Epithelial cell of prostate (primary cell): ENCODE results near the gene TMEM219.
"Not testable (repeated sequence)": the region's sequence is repeated elsewhere in the genome, so short reads cannot be mapped to it uniquely, and the experiment has no call there.

ENCODE experiments used
- DNase-seq: peaks from one replicate; pipeline ENCODE4 v3.0.0-alpha.2; 2011; ENCODE audit warnings: low read depth, low spot score
- H3K27ac ChIP-seq: fragments of 450-650 bp; 2 replicates; pipeline ENCODE4 v1.5.1; 2017; ENCODE audit warnings: mild to moderate bottlenecking

The TMEM219 gene

GRCh38 chr16:29961479-29962343 lies at the start of gene TMEM219:
TSS of gene TMEM219 (plus strand) at chr16:29962079. CDS start at chr16:29963144, 1,065 bp downstream.
- no peak for DNase-seq
- peak within 1 kb of the TSS; percentile 67 for H3K27ac ChIP-seq

DNA sequence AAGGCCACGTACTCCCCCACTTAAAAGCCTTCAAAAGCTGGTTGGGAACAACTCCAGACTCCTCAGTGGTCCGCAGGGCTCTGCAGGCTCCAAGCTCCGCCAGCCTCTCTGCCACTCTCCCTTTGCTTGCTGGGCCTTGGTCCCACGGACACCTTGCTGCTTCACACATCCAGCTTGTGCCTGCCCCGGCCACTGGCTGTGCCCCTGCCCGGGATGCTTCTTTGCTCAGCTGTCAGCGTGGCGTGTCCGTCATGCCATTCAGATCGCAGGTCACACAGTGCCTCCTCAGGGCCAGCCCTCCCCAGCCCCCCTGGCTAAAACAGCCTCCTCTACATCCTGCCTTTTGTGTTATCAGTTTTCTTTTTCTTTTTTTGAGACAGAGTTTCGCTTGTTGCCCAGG lies 49.8 kb upstream of the TMEM219 start:
- DNase-seq: no peak
- H3K27ac ChIP-seq: no peak overlapping the region

GRCh38 chr16:29913514-29913913 lies 48.4 kb upstream of the TMEM219 start:
- H3K27ac ChIP-seq: no peak overlapping the region
- DNase-seq: no peak

- H3K27ac ChIP-seq: no peak overlapping the region
- DNase-seq: no peak
These were observed 46.2 kb upstream of the TMEM219 start for GRCh38 chr16:29915590-29916247.

- H3K27ac ChIP-seq: no peak overlapping the region
- DNase-seq: no peak
These were observed 44.9 kb upstream of the TMEM219 start for GRCh38 chr16:29916979-29917378.

- no peak overlapping the region for H3K27ac ChIP-seq
- DNase-seq: no peak
These were observed 41.4 kb upstream of the TMEM219 start for GRCh38 chr16:29920288-29921033.

- H3K27ac ChIP-seq: no peak overlapping the region
These were observed 40.9 kb upstream of the TMEM219 start for GRCh38 chr16:29921034-29921385.

GRCh38 chr16:29922326-29922725 lies 39.6 kb upstream of the TMEM219 start:
- H3K27ac ChIP-seq: no peak overlapping the region
- no peak for DNase-seq

More at GRCh38 chr16:29921034-29921385, 40.9 kb upstream of the TMEM219 start:
- no peak for DNase-seq

DNA sequence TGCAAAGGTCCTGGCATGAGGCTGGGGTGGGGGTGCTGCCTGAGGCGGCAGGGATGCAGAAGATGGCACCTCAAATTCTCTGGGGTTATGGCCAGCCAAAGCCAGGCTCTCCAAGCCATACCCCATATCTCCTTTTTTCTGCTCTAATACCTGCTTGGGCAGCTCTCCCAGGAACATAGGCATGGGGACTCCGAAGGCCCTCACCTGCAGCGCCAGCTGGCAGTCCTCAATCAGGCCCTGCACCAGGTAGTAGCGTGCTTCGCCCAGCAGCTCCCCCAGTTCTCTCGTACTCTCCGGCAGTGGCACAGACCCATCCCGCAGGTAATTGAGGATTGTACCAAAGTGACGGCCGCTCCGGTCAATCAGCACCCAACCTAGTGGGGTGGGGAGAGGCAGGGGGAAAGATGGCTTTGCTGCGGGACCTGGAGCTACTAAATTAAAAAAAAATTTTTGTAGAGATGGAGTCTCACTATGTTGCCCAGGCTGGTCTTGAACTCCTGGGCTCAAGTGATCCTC lies 38.8 kb upstream of the TMEM219 start:
- DNase-seq: no peak
- no peak overlapping the region for H3K27ac ChIP-seq

DNA sequence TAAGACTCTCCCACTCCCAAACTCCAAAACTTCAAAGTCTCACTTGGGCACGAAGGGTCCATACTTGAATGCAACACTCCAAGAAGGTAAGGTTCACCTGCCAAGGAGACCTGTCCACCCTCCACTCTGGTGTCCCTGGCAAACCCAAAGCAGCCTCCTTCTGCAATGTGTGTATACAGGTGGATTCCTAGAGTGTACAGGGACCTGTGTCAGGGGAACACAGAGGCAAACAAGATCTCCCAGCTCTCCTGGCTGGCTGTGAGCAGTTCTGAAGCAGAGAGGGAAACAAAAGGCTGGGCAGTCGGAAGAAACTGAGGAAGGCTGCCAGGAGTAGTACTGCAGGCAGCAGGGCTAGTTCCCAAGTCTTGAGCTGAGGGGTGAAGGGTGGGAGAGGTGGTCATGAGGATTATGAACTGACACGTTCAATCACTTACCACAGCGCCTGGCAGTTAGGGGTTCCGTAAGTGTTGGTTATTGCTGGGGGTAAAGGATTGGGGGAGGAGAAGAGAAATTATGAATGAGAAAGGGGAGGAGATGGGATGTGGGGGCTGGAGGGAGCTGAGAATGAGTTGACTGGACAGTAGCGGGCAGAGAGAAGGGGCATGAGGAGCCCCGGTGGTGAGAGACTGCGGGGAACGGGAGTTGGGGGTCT lies 36.6 kb upstream of the TMEM219 start:
- DNase-seq: no peak
- no peak overlapping the region for H3K27ac ChIP-seq

DNA sequence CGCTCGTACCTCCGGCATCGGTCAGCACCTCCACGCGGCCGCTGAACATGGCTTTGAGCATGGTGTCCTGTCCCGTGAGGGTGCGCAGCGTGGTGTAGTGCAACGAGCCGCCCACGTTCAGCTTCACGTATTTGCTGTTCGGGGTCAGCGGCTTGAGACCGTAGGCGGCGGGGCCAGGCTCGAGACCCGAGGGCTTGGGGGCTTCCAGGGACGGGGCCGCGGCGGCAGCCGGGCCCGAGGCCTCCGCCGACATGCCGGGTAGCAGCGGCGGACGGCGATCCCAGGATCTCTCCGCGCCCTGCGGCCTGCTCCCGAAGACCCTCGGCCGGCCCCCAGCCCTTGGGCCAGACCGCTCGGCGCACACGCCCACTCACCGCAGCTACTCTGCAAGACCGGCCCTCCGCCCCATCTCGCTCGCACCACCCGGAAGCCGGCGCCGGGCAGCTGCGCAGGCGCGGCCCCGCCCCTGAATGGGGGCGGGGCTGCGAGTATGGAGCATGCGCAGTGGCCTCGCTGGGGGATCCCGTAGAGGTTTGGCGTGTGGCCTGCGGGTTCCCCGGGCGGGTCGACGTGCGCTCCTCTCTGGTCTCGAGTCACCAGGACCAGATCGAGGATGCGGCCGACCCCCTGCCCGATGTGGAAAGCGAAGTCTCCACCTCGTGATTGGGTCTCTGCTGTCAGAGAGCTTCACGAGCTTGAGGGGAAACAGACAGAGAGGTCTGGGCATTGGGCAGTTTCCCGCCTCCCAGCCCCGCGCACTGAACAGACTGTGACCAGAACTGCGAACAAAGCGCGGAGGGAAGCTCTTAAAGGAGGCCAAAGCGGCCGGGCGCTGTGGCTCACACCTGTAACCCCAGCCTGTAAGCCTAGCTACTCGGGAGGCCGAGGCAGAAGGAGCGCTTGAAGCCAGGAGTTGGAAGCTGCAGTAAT lies 35.8 kb upstream of the TMEM219 start, which contains the start of gene KCTD13:
KCTD13 (minus strand) TSS at position 446 of the 930 bp plus-strand sequence; CDS start at position 253, 193 bp downstream.
- no peak for DNase-seq

DNA sequence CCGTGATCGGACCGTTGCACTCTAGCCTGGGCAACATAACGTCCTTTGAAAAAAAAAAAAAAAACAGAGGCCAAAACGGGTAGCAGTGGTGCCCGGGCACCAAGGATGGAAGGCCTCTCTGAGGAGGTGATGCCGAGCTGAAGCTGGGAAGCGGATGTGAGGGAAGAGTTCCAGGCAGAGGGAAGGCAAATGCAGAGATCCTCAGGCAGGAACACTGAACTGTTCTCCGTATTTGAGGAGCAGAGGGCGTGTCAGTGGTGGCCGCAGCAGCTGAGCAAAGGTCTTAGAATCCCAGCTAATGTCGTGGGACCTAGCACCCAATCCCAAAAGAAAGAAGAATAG lies 35.2 kb upstream of the TMEM219 start:
- no peak for DNase-seq
- H3K27ac ChIP-seq: peak overlapping the region; percentile 25

More for the DNA sequence above, 35.8 kb upstream of the TMEM219 start, which contains the start of gene KCTD13:
- peak within 1 kb of the TSS; percentile 25 for H3K27ac ChIP-seq

- no peak for DNase-seq
- H3K27ac ChIP-seq: no peak overlapping the region
These were observed 34.6 kb upstream of the TMEM219 start for GRCh38 chr16:29927070-29927905.

- not testable (repeated sequence) for H3K27ac ChIP-seq, DNase-seq
These were observed 30.1 kb upstream of the TMEM219 start for GRCh38 chr16:29931750-29932149.

GRCh38 chr16:29940656-29941055 lies 21.2 kb upstream of the TMEM219 start:
- H3K27ac ChIP-seq: no peak overlapping the region
- DNase-seq: no peak

DNA sequence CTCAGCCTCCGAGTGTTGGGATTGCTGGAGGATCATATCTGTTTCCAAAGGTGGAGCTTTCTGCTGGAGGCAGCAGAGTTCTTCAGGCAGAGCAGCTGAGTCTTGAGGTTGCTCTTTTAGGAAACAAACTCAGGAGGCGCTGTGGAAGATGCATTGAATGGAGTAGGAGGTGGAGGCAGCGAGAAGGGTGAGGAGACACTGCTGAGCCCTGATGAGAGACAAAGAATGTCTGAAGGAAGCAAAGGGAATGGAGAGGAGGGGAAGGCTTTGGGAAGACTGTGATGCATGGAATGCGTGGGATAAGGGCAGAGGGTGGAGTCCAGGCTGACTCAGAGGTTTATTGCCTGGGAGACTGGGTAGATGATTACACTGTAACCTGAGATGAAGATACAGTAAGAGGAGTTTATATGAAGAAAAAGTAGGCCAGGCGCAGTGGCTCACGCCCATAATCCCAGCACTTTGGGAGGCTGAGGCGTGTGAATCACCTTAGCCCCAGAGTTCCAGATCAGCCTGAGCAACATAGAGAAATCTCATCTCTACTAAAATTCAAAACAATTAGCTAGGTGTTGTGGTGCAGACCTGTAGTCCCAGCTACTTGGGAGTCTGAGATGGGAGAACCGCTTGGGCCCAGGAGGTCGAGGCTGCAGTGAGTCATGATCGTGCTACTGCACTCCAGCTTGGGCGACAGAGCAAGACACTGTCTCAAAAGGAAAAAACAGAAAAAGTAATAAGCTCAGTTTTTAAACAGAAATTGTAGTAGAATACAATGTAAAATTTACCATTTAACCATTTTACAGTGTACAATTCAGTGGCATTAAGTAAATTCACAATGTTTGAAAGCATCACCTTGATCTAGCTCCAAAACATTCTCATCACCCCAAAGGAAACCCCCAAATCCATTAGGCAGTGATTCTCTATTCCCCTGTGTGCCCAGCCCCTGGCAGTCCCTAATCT lies 17.8 kb upstream of the TMEM219 start:
- peak; percentile 86 for DNase-seq
- peak overlapping the region; percentile 79 for H3K27ac ChIP-seq

GRCh38 chr16:29947897-29948296 lies 14.0 kb upstream of the TMEM219 start:
- no peak overlapping the region for H3K27ac ChIP-seq
- no peak for DNase-seq
